ENCODE measurements around the gene PRUNE2.

- no peak for TF ChIP-seq CTCF (IDR thresholded peaks at IDR 0.05; ENCODE audit: low read depth, low read length, missing input control)
- TF ChIP-seq TAF1 (conservative IDR thresholded peaks at IDR 0.05) = no peak
- TF ChIP-seq REST (IDR thresholded peaks at IDR 0.05) = no peak
- no peak for TF ChIP-seq SP1 (IDR thresholded peaks at IDR 0.05)
- no peak for TF ChIP-seq RAD21 (IDR thresholded peaks at IDR 0.05)
- no peak for TF ChIP-seq MAX (IDR thresholded peaks at IDR 0.05)
- no peak for TF ChIP-seq RXRA (IDR thresholded peaks at IDR 0.05)
- no peak for TF ChIP-seq JUND (IDR thresholded peaks at IDR 0.05)
- TF ChIP-seq GABPA (IDR thresholded peaks at IDR 0.05 in 1 of 2, conservative IDR thresholded peaks at IDR 0.05 in 1 of 2) = no peak
- TF ChIP-seq FOXA1 (IDR thresholded peaks at IDR 0.05) = no peak
- no peak for TF ChIP-seq ATF3 (IDR thresholded peaks at IDR 0.05)
- no peak for TF ChIP-seq ZBTB33 (IDR thresholded peaks at IDR 0.05)
- TF ChIP-seq EGR1 (IDR thresholded peaks at IDR 0.05; ENCODE audit: low read depth in 2 of 2) = no peak
- TF ChIP-seq HNF4G (IDR thresholded peaks at IDR 0.05) = no peak
These were observed 325.1 kb downstream of the PRUNE2 start for GRCh38 chr9:76580820-76581219.
